ENCODE data around the gene INSIG1.

The INSIG1 gene

DNA sequence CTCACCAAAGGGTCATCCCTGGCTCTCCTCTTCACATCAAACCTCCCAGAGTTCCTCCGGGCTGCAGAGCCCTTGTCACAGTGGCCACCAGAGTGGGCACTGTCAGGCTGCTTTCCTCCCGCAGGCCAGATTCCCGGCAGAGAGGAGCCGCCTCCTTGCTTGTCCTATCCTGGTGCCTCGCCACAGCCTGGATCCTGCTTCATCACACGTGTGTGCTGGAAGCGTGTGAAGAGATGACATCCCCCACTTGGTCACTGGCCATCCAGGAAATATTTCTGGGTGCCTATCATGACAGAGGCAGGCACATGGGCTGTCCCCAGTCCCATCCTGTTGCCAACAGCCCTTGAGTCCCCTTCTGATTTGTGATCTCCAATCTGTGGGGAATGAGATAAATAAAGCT is 15.0 kb downstream of the INSIG1 start:
- Mint-ChIP-seq H3K27ac (no peak overlapping the region), H3K9me3 (no peaks in the 10 kb centered on the region), H3K27me3 (ENCODE audit: low read depth) (no peaks in the 10 kb centered on the region), H3K4me1 (ENCODE audit: low read depth) (no peaks in the 10 kb centered on the region), H3K4me3 (no peak overlapping the region), H3K36me3 (ENCODE audit: low read depth) (peaks cover 26% of the 10 kb centered on the region)

DNA sequence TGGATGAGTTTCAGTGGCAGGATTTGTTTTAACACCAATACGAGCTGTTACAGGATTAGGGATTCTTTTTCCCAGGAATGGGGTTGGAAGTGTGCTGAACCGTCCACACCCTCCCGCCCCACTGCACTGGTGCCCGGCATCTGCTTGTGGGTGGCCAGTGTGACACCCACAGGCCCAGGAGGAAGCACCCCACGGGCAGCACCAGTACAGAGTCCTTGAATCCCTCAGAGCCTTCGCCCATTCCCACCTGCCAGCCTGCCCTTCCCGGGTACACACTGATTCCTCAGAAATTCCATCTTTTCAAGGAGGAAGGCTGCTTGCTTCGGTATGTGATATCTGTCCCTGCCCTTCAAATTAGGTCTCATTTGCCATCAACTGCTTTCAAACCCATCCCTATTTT is 15.4 kb downstream of the INSIG1 start:
- Mint-ChIP-seq H3K27ac (no peak overlapping the region), H3K4me3 (no peak overlapping the region), H3K4me1 (ENCODE audit: low read depth) (no peaks in the 10 kb centered on the region), H3K27me3 (ENCODE audit: low read depth) (no peaks in the 10 kb centered on the region), H3K9me3 (no peaks in the 10 kb centered on the region), H3K36me3 (ENCODE audit: low read depth) (peaks cover 24% of the 10 kb centered on the region)

DNA sequence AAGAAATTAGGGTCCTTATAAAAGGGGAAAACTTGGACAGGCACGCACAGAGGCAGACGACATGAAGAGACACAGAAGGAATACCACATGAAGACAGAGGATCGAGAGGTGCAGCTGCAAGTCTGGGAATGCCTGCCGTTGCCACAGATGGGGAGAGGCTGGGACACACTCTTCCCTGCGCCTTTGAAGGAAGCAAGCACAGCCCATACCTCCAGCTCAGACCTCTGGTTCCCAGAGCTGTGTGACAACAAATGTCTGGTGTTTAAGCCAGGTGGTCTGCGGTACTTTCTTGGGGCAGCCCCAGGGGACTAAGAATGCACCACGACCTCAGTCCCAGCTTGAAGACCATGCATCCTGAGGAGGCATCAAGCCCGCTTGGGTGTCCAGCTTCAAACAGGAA is 18.3 kb downstream of the INSIG1 start:
- H3K36me3 Mint-ChIP-seq (ENCODE audit: low read depth) = peaks cover 5% of the 10 kb centered on the region
- no peaks in the 10 kb centered on the region for H3K4me1 Mint-ChIP-seq (ENCODE audit: low read depth)
- no peak overlapping the region for H3K4me3 Mint-ChIP-seq

DNA sequence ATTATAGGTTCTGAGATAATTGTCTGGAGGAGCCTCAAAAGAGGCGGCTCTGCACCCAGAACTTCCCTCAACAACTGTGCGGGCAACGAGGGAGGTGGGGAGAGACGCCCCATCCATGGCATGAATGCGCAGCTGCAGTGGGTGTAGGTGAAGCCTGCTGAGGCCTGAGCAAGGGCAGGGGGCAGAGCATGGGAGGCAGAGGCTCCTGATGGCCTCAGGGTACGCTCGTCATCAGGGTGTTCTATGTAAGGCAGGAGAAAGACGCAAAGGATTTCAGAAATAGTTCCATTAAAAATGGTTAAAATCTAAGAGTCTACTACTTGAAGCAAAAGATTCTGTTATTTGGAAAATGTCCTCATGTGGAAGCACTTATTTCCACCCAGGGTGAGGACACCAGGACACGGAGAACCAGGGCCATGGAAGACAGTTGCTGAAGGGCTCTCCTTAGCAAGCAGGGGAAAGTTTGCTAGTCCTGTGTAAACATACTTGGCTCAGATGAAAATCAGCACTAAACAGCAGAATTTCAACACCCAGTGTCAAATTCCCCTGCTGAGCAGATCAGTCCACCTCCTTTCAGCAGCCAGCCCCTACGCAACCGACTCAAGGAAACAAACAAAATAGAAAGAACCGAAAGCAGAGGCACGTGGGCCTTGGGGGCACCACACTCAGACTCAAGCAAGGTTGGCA is 18.9 kb downstream of the INSIG1 start:
- Mint-ChIP-seq H3K4me1 (ENCODE audit: low read depth) (no peaks in the 10 kb centered on the region), H3K9me3 (no peaks in the 10 kb centered on the region), H3K36me3 (ENCODE audit: low read depth) (peaks cover 2% of the 10 kb centered on the region), H3K27ac (no peak overlapping the region), H3K27me3 (ENCODE audit: low read depth) (no peaks in the 10 kb centered on the region), H3K4me3 (no peak overlapping the region)

More for the DNA sequence above, 18.3 kb downstream of the INSIG1 start:
- Mint-ChIP-seq H3K27ac (no peak overlapping the region), H3K9me3 (no peaks in the 10 kb centered on the region), H3K27me3 (ENCODE audit: low read depth) (no peaks in the 10 kb centered on the region)

DNA sequence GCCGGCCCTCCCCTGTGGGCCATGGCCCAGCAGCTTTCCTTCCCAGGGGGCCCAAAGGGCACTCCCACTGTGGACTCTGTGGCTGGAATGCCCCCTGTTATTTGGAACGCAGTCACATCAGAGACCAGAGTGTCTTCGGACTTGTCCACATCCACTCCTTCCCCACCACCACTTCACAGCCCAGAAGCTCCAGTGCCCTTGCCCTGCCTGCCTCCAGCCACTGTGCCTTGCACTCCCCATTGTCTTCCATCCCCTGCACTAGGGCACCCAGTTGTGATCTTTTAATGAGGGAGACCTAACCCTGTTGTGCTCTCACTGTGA is 19.4 kb downstream of the INSIG1 start:
- no peaks in the 10 kb centered on the region for H3K9me3 Mint-ChIP-seq
- peaks cover 2% of the 10 kb centered on the region for H3K36me3 Mint-ChIP-seq (ENCODE audit: low read depth)
- no peaks in the 10 kb centered on the region for H3K4me1 Mint-ChIP-seq (ENCODE audit: low read depth)
- H3K27me3 Mint-ChIP-seq (ENCODE audit: low read depth) = no peaks in the 10 kb centered on the region
- no peak overlapping the region for H3K4me3 Mint-ChIP-seq
- H3K27ac Mint-ChIP-seq = no peak overlapping the region

DNA sequence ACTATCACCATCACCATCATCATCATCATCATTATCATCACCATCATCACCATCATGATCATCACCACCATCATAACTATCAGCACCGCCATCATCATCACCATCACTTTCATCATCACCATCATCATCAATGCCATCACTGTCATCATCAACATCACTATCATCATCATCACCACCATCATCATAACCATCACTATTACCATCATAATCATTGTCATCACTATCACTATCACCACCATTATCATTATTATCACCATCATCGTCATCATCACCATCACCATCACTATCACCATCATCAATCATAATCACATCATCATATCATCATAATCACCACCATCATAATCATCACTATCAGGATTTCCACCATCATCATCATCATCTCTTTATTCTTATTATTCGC is 20.6 kb downstream of the INSIG1 start:
- no peak overlapping the region for H3K27ac Mint-ChIP-seq
- H3K27me3 Mint-ChIP-seq (ENCODE audit: low read depth) = no peaks in the 10 kb centered on the region
- H3K4me1 Mint-ChIP-seq (ENCODE audit: low read depth) = no peaks in the 10 kb centered on the region
- H3K36me3 Mint-ChIP-seq (ENCODE audit: low read depth) = no peaks in the 10 kb centered on the region
- H3K4me3 Mint-ChIP-seq = no peak overlapping the region
- H3K9me3 Mint-ChIP-seq = peaks cover under 1% of the 10 kb centered on the region

DNA sequence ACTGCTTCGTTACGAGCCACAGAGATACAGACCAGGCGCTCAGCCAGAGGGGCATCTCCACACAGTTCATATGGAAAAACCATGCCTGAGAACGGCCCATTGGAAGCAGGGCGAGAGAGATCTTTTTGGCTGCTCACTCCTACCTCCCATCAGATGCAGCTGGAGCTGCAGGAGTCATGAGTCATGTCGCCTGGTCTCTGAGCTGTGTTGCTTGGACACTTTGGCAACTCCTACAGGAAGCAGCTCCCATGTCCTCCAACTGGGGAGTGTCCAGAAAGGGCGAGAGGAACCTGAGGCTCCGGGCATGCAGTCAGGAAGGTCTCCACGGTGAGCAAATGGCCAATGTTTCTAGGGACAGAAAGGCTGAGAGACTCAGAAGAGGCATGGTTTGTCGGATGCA is 24.9 kb downstream of the INSIG1 start:
- H3K4me1 Mint-ChIP-seq (ENCODE audit: low read depth) = no peaks in the 10 kb centered on the region

DNA sequence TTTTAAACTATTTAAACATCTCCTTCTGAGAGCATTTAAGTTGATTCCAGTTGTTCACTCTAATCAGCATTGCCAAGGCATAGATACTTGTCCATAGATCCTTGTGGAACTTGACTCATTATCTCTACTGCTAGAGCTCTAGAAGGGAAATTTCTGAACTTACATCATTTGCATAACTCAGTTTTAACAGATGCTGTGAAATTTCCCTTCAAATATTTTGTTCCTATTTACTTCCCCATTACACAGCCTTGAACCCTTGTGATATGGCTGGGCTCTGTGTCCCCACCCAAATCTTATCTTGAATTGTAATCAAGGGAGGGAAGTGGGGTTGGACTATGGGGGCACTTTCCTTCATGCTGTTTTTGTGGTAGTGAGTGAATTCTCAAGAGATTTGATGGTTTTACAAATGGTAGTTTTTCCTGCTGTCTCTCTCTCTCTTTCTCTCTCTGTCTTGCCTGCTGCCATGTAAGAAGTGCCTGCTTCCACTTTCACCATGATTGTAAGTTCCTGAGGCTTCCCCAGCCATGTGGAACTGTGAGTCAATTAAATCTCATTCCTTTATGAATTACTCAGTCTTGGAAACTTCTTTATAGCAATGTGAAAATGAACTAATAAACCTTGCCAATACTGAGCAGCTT is 25.4 kb downstream of the INSIG1 start:
- Mint-ChIP-seq H3K27ac (no peak overlapping the region), H3K36me3 (ENCODE audit: low read depth) (no peaks in the 10 kb centered on the region), H3K27me3 (ENCODE audit: low read depth) (peaks cover 5% of the 10 kb centered on the region), H3K4me1 (ENCODE audit: low read depth) (no peaks in the 10 kb centered on the region), H3K9me3 (peaks cover 21% of the 10 kb centered on the region), H3K4me3 (no peak overlapping the region)

More for the DNA sequence above, 24.9 kb downstream of the INSIG1 start:
- Mint-ChIP-seq H3K9me3 (peaks cover 21% of the 10 kb centered on the region), H3K27ac (no peak overlapping the region), H3K4me3 (no peak overlapping the region), H3K27me3 (ENCODE audit: low read depth) (peaks cover 5% of the 10 kb centered on the region), H3K36me3 (ENCODE audit: low read depth) (no peaks in the 10 kb centered on the region)

DNA sequence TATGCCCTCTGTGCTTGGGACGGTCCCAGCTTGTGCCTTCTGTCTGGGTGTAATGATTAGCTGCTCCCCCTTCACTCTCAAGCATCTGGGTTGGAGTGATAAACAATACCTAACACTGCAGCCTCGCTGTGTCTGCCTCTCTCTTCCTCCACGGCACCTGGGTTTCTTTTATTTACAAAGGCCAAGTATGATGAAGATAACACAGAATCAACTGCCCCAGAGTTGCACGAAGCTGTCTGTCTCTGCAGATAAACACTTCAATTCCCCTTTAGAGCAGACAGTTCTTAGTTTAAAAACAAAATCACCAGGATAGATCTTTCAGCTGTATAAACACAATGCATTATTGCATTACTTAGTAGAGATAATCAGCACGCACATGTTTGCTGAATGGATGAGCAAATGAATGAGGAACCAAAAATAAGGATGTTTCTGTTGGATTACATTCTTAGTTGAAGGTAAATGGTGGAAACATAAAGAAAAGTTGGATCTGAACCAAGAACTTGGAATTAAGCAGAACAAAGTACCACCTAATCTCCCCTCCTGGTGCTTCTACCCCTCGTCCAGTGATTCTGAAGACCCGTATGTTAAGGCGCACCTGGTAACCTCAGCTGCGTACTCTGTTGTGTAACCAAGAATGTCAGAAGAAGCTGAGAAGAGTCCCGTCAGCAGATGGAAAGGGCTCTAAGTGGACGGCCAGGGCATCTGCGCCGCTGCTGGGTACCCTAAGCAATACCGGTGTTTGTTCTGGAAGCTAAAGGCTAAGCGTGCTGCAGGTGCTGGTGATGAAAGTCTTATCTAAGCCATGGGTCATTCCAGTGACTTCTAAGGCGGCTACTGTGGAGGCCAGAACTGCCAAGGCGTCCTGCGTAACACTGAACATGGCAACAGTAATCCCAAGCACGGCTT is 26.6 kb downstream of the INSIG1 start:
- Mint-ChIP-seq H3K36me3 (ENCODE audit: low read depth) (no peaks in the 10 kb centered on the region), H3K4me3 (no peak overlapping the region), H3K4me1 (ENCODE audit: low read depth) (no peaks in the 10 kb centered on the region), H3K9me3 (peaks cover 21% of the 10 kb centered on the region), H3K27ac (no peak overlapping the region), H3K27me3 (ENCODE audit: low read depth) (peaks cover 5% of the 10 kb centered on the region)

DNA sequence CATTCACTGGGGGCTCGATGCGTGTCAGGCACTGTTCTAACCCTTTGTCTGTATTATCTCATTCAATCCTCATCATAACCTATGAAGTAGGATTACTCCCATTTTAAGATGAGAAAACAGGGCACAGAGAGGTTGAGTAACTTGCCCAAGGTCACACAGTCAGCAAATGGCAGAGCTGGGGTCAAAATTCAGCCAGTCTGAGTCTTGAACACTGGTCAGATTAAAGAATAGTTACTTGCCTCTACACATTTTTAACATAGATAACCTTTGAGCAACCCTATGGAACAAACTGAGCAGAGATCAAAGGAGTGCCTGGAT is 27.2 kb downstream of the INSIG1 start:
- Mint-ChIP-seq H3K27me3 (ENCODE audit: low read depth) (peaks cover 5% of the 10 kb centered on the region), H3K27ac (no peak overlapping the region), H3K4me3 (no peak overlapping the region)

DNA sequence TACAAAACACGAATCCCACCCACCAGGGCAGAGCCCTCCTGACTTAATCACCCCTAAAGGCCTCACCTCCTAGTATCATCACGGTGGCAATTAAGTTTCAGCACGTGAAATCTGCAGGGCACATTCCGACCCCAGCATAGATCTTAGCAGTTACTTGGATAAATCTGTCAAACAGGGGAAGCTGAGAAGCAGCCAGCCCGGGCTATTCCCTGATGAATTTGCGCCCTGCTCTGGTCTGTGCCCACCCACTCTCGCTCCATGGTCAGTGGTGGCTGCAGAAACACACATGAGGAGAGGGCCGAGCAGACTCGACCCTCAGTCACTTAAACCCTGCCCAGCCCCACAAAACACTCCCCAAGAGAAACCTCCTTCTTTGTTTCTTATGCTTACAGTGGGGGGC is 28.7 kb downstream of the INSIG1 start:
- H3K4me3 Mint-ChIP-seq = no peak overlapping the region
- H3K4me1 Mint-ChIP-seq (ENCODE audit: low read depth) = no peaks in the 10 kb centered on the region
- peaks cover 5% of the 10 kb centered on the region for H3K27me3 Mint-ChIP-seq (ENCODE audit: low read depth)
- no peaks in the 10 kb centered on the region for H3K36me3 Mint-ChIP-seq (ENCODE audit: low read depth)
- no peak overlapping the region for H3K27ac Mint-ChIP-seq
- H3K9me3 Mint-ChIP-seq = peaks cover 21% of the 10 kb centered on the region

More for the DNA sequence above, 27.2 kb downstream of the INSIG1 start:
- Mint-ChIP-seq H3K9me3 (peaks cover 21% of the 10 kb centered on the region), H3K4me1 (ENCODE audit: low read depth) (no peaks in the 10 kb centered on the region), H3K36me3 (ENCODE audit: low read depth) (no peaks in the 10 kb centered on the region)

DNA sequence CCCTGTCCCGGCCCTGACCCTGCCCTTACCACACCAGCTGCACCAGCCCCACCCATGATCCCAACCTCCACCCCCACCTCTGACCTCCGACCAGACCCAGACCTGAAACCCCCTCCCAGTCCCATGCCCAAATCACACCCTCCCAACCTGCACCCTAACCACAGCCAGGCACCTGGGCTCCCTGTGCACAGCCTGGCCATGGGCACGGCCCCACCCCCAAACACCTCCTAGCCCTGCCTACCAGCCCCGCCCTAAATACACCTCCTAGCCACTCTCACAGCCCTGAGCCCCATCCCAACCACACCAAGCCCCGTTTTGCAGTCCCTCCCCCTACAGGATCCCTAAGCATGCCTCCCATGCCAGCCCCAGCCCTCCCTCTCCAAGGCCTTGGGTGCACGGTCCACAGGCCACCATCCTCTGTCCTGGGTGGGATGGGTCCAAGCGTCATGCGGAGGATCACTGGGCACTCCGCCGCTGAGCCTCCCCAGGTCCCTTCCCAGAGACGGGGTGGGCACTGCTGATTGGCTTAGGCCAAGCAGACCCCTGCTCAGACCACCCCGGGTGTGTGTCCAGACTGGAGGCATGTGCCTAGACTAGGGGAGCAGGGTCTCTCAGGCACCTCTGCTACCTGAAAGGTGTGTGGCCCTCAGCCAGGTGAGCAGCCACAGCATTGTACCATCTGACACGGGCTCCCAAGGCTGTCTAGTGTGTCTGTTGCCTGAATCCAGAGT is 30.1 kb downstream of the INSIG1 start:
- Mint-ChIP-seq H3K27ac (no peak overlapping the region), H3K36me3 (ENCODE audit: low read depth) (no peaks in the 10 kb centered on the region), H3K9me3 (peaks cover 21% of the 10 kb centered on the region), H3K4me3 (no peak overlapping the region), H3K4me1 (ENCODE audit: low read depth) (no peaks in the 10 kb centered on the region), H3K27me3 (ENCODE audit: low read depth) (peaks cover 5% of the 10 kb centered on the region)

DNA sequence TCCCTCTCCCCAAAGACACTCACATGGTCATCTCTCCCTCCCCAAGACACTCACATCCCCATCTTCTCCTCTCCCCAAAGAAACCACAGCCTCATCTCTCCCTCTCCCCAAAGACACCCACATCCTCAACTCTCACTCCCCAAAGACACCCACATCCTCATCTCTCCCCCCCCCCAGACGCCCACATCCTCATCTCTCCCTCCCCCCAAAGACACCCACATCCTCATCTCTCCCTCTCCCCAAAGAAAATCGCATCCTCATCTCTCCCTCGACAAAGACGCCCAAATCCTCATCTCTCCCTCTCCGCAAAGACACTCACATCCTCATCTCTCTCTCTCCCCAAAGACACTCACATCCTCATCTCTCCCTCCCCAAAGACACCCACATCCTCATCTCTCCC is 31.5 kb downstream of the INSIG1 start:
- H3K4me3 Mint-ChIP-seq = no peak overlapping the region
- peaks cover 11% of the 10 kb centered on the region for H3K9me3 Mint-ChIP-seq
- H3K27ac Mint-ChIP-seq = no peak overlapping the region
- H3K27me3 Mint-ChIP-seq (ENCODE audit: low read depth) = no peaks in the 10 kb centered on the region
- H3K4me1 Mint-ChIP-seq (ENCODE audit: low read depth) = no peaks in the 10 kb centered on the region
- no peaks in the 10 kb centered on the region for H3K36me3 Mint-ChIP-seq (ENCODE audit: low read depth)

DNA sequence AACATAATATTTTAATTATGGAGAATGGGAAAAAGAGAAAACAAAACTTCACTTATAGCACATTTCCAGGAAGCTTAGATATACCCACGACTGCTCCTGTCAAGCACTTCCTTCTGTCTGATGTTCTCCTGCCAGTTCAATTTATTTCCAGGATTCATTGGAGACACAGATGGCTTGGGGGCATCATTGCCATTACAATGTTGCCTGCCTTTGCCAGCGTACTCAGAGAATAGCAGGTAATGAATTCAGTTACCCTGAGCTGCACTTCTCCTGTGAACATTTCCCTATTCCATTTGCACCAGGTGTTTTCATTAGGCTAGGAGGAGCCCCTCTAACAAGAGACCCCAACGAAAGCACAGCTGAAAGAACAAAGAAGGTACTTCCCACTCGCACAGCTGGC is 33.7 kb downstream of the INSIG1 start:
- Mint-ChIP-seq H3K27me3 (ENCODE audit: low read depth) (no peaks in the 10 kb centered on the region), H3K9me3 (peaks cover 8% of the 10 kb centered on the region), H3K27ac (no peak overlapping the region), H3K4me3 (no peak overlapping the region), H3K36me3 (ENCODE audit: low read depth) (no peaks in the 10 kb centered on the region), H3K4me1 (ENCODE audit: low read depth) (no peaks in the 10 kb centered on the region)

Data from T-helper 1 cell treated with Interleukin-12 subunit alpha and Interleukin-12 subunit beta and Interleukin-4 antibody, amounts not matched to agents 30 μg/mL and 1 μg/mL, for 36 hours (primary cell).